Smooth muscle cell (in vitro differentiated cells): ENCODE data around the gene DHRS3. TPM values are rescaled to one million over a fixed set of nuclear protein-coding genes. Genes with fewer than 3 reads are reported as not detected.

ENCODE experiments used
- DNase-seq: peaks from one replicate; lab custom pipeline; 2025; ENCODE audit not compliant: unreplicated experiment; lab: John Stamatoyannopoulos, UW
- H2AFZ ChIP-seq: fragments of 200-600 bp; sonication (generic); 2 replicates; pipeline ENCODE4 v1.6.0; 2016; ENCODE audit warnings: antibody characterized with exemption, low read depth, mild to moderate bottlenecking
- H3F3A ChIP-seq: fragments of 200-600 bp; sonication (generic); 2 replicates; pipeline ENCODE4 v1.6.0; 2017; ENCODE audit warnings: antibody characterized with exemption, low read depth
- H3K27ac ChIP-seq: fragments of 200-600 bp; sonication (generic); 2 replicates; pipeline ENCODE4 v1.5.1; 2016; ENCODE audit warnings: low read depth, mild to moderate bottlenecking
- H3K27me3 ChIP-seq: fragments of 200-600 bp; sonication (generic); 2 replicates; pipeline ENCODE4 v1.6.1; 2016; ENCODE audit warnings: low read depth, mild to moderate bottlenecking
- H3K36me3 ChIP-seq: fragments of 200-600 bp; sonication (generic); 2 replicates; pipeline ENCODE4 v1.5.1; 2016; ENCODE audit warnings: low read depth
- H3K4me1 ChIP-seq: fragments of 200-600 bp; sonication (generic); 2 replicates; pipeline ENCODE4 v1.5.1; 2016; ENCODE audit warnings: low read depth
- H3K4me2 ChIP-seq: fragments of 200-600 bp; sonication (generic); 2 replicates; pipeline ENCODE4 v1.6.0; 2016; ENCODE audit warnings: mild to moderate bottlenecking
- H3K4me3 ChIP-seq: fragments of 200-600 bp; sonication (generic); 2 replicates; pipeline ENCODE4 v1.5.1; 2016; ENCODE audit warnings: mild to moderate bottlenecking
- H3K79me2 ChIP-seq: fragments of 200-600 bp; sonication (generic); 2 replicates; pipeline ENCODE4 v1.6.0; 2016; ENCODE audit warnings: low read depth, mild to moderate bottlenecking
- H3K9ac ChIP-seq: fragments of 200-600 bp; sonication (generic); 2 replicates; pipeline ENCODE4 v1.6.0; 2016; ENCODE audit warnings: low read depth
- H3K9me3 ChIP-seq: fragments of 200-600 bp; sonication (generic); replicated peaks from 2 replicates; pipeline ENCODE4 v1.5.1; 2016; ENCODE audit warnings: low read depth
- H4K20me1 ChIP-seq: fragments of 200-600 bp; sonication (generic); 2 replicates; pipeline ENCODE4 v1.6.0; 2016; ENCODE audit warnings: low read depth
- WGBS: methylation state at CpG from one replicate; pipeline ENCODE4 v1.1.7; 2016; ENCODE audit warnings: low lambda C conversion rate; 5-methylcytosine and 5-hydroxymethylcytosine counted together
- polyA plus RNA-seq: library from polyadenylated mRNA; unstranded; fragments of >200 nt; fragmentation: Nextera tagmentation; extraction: Ambion mirVana; gene quantifications from 2 replicates; pipeline ENCODE4 v1.2.1, GENCODE V29; 2016
- total RNA-seq: library from RNA; depleted of rRNA; stranded (reverse); fragments of >200 nt; gene quantifications from 2 replicates; pipeline ENCODE4 v1.2.3, GENCODE V29; 2014
- TF ChIP-seq, protein P1 (sequence below): fragments of 200-600 bp; sonication (generic); IDR thresholded peaks from 2 replicates; pipeline ENCODE4 v1.5.1; 2017; ENCODE audit warnings: borderline replicate concordance, mild to moderate bottlenecking, antibody characterized with exemption; ENCODE audit not compliant: insufficient read depth, poor library complexity, severe bottlenecking

Gene DHRS3
- total and polyA plus RNA-seq, 2 experiments from 2014 or later, result 0.89 to 2.7 TPM

DNA sequence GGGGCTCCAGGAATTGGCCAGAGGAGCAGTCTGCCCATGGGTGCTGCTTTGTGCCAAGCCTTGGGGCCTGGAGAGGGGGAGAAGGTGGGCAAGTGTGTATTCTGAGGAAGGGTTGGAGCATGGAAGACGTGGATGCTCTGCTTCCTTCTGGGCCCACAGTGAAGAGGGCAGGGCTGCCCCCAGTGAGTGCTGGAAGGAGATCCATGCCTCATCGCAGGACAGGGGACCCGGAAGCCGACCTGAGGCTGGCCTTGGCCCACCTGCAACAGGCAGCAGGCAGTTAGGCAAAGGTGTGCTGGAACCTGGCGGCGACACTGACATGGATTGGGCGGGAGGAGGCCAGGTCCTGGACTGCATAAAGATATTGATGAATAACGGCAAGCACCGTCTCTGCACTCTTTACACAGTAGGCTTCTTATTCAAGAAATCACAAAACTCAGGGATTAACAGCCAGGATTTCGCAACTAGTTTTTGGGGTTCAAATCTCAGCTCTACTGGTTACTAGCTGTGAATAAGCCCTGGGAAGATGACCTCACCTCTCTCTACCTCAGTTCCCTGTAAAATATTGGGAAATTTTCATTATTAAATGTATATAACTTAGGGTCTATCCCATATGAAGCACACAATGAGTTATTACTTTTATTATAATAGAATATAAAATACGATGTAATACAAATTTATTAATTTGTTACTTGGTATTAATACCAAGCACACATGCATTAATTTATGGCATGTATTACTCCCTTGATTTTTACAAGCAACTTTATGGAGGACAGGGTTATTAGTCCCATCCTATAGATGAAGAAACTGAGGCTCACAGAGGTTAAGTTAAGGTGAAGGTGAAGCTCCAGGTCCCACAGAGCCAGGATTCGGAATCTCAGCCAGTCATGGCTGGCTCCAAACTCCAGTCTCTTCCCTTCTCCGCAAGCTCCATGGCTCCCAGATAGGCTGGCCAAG, 62.3 kb downstream of the DHRS3 start:
- H3K9ac ChIP-seq, result no peak overlapping the region
- no peak overlapping the region for H3K4me2 ChIP-seq
- DNase-seq, result no peak
- no peaks in the 10 kb centered on the region for H3F3A ChIP-seq
- H3K79me2 ChIP-seq, result no peaks in the 10 kb centered on the region
- TF ChIP-seq, protein P1, sequence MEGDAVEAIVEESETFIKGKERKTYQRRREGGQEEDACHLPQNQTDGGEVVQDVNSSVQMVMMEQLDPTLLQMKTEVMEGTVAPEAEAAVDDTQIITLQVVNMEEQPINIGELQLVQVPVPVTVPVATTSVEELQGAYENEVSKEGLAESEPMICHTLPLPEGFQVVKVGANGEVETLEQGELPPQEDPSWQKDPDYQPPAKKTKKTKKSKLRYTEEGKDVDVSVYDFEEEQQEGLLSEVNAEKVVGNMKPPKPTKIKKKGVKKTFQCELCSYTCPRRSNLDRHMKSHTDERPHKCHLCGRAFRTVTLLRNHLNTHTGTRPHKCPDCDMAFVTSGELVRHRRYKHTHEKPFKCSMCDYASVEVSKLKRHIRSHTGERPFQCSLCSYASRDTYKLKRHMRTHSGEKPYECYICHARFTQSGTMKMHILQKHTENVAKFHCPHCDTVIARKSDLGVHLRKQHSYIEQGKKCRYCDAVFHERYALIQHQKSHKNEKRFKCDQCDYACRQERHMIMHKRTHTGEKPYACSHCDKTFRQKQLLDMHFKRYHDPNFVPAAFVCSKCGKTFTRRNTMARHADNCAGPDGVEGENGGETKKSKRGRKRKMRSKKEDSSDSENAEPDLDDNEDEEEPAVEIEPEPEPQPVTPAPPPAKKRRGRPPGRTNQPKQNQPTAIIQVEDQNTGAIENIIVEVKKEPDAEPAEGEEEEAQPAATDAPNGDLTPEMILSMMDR, result no peak
- peak overlapping the region; percentile 16 for H3K27ac ChIP-seq
- WGBS, result 96% methylated on average over 13 of the region's 13 CpGs
- no peaks in the 10 kb centered on the region for H3K27me3 ChIP-seq
- no peak overlapping the region for H2AFZ ChIP-seq
- H3K36me3 ChIP-seq, result no peaks in the 10 kb centered on the region
- H3K4me1 ChIP-seq, result peaks cover 7% of the 10 kb centered on the region
- H3K9me3 ChIP-seq, result no peaks in the 10 kb centered on the region
- H3K4me3 ChIP-seq, result no peak overlapping the region
- no peaks in the 10 kb centered on the region for H4K20me1 ChIP-seq

DNA sequence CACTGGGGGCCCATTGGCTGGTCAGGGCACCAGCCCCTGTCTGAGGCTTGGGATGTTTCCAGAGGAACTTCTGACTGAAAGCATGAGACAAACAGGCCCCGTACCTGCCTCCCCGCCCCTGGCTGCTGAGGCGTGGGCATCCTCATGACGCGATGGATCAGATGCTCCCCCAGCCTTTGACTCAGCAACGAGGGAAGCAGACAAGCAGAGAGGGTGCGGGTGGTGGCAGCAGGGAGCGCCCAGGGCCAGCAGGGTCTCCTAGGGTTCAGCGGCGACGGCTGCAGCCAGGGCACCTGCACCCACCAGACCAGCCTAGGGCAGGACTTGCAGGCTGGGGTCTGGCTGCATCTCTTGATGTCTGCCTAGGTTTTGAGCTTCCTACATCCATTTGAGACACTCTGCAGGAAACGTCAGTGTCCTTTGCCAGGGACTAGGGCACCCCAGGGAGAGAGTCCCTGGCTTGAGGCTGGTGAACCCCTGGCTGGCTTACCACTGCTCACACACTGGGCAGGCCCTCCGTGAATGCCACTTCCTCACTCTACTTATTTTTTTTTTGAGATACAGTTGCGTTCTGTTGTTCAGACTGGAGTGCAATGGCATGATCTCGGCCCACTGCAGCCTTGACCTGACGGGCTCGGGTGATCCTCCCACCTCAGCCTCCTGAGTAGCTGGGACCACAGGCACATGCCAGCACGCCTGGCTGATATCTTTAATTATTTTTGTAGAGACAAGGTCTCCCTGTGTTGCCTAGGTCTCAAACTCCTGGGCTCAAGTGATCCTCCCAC, 63.3 kb downstream of the DHRS3 start:
- Histone ChIP-seq H3K9ac (no peak overlapping the region), H3K4me3 (no peak overlapping the region), H3K9me3 (no peaks in the 10 kb centered on the region), H3K4me1 (peaks cover 7% of the 10 kb centered on the region), H3F3A (no peaks in the 10 kb centered on the region), H3K36me3 (no peaks in the 10 kb centered on the region), H3K27me3 (no peaks in the 10 kb centered on the region), H4K20me1 (no peaks in the 10 kb centered on the region), H3K27ac (no peak overlapping the region), H3K4me2 (no peak overlapping the region), H2AFZ (no peak overlapping the region), H3K79me2 (no peaks in the 10 kb centered on the region)
- TF ChIP-seq, protein P1, result no peak
- no peak for DNase-seq
- WGBS, result 95% methylated on average over 18 of the region's 18 CpGs

DNA sequence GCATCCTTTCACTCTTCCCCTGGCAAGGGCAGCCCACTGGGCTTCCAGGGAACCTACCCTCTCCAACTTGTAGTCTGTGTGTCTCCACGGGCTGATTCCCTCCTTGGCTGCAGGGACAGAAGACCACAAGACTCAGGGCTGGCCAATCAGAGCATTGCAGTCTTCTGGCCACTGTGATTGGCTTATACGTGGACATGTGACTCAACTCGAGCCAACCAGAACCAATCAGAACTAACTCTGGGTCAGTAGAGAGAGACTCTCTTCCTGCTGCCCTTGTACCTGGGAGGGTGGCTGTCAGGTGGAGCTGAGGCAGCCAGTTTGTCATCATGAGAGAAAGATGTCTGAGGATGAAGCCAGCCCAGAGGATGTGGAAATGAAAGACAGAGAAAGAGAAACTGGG, 64.0 kb downstream of the DHRS3 start:
- Histone ChIP-seq H3K9me3 (no peaks in the 10 kb centered on the region), H3K79me2 (no peaks in the 10 kb centered on the region), H3K36me3 (no peaks in the 10 kb centered on the region), H3K9ac (no peak overlapping the region), H3K27me3 (no peaks in the 10 kb centered on the region), H3K4me3 (no peak overlapping the region), H3K4me1 (peaks cover 7% of the 10 kb centered on the region), H4K20me1 (no peaks in the 10 kb centered on the region), H2AFZ (no peak overlapping the region), H3F3A (no peaks in the 10 kb centered on the region), H3K27ac (no peak overlapping the region), H3K4me2 (no peak overlapping the region)
- TF ChIP-seq, protein P1, result no peak
- DNase-seq, result no peak
- WGBS, result 68% methylated on average over 3 of the region's 3 CpGs
